Measurements from ENCODE around the gene DDX41. TPM values are rescaled to one million over a fixed set of nuclear protein-coding genes. Genes with fewer than 3 reads are reported as not detected.

The DDX41 gene
- total and polyA plus RNA-seq, 8 donors: 24.3 to 88.1 (median 42.7) TPM

DNA sequence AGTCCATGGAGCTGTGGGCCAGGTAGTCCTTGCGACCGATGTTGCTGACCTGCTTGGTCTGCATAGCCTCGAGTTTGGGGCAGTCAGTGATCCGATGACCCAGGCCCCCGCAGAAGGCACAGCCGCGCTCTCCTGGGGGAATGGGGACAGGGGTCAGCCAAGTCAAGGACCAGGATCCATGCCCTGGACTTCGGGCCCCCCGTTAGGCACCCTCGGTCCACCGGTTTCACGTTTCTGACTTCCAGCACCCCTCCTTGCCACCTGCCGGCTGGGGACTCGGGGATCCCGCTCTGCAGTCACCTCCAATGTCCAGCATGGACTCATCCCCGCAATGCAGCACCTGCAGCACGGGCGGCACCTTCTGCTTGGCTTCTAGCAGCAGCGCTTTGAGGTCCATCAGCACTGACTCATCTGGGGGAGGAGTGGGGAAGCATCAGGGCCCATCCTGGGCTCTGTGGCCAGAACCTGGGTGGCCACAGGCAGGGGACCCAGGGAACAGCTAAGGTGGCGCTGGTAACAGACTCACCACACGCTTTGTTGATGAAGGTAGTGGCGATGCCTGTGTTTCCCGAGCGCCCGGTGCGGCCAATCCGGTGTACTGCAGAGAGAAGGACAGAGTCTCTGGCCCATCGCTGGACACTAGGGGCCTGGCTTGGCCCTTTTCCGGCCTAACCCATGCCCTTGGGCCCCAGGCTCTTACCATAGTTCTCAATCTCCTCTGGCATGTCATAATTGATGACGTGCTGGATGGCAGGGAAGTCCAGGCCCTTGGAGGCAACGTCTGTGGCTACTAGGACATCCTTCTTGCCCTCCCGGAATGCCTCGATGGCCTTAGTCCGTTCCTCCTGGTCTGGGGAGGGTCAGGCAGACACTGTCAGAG is 4.7 kb downstream of the DDX41 start:
- WGBS, 2 donors: 91 to 93% methylated on average over 34 of the region's 34 CpGs
- peak in 1 of 6 donors; percentile 66 for DNase-seq
- TF ChIP-seq, protein P1, sequence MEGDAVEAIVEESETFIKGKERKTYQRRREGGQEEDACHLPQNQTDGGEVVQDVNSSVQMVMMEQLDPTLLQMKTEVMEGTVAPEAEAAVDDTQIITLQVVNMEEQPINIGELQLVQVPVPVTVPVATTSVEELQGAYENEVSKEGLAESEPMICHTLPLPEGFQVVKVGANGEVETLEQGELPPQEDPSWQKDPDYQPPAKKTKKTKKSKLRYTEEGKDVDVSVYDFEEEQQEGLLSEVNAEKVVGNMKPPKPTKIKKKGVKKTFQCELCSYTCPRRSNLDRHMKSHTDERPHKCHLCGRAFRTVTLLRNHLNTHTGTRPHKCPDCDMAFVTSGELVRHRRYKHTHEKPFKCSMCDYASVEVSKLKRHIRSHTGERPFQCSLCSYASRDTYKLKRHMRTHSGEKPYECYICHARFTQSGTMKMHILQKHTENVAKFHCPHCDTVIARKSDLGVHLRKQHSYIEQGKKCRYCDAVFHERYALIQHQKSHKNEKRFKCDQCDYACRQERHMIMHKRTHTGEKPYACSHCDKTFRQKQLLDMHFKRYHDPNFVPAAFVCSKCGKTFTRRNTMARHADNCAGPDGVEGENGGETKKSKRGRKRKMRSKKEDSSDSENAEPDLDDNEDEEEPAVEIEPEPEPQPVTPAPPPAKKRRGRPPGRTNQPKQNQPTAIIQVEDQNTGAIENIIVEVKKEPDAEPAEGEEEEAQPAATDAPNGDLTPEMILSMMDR (IDR thresholded peaks at IDR 0.05): no peak
- peaks cover 0 to 11% (median 4%) of the 10 kb centered on the region in 3 donors for H3K4me1 ChIP-seq
- no peak overlapping the region for H3K27ac ChIP-seq
- no peaks in the 10 kb centered on the region for H3K27me3 ChIP-seq
- H3K9me3 ChIP-seq: no peaks in the 10 kb centered on the region
- intact Hi-C loops (cut with DNase I): loop anchor here in 1 of 3 donors (5.0 kb wide), 1 partner anchor 115 kb away; no protein-coding TSS in a partner anchor
- H3K36me3 ChIP-seq: peaks cover 0 to 20% (median 16%) of the 10 kb centered on the region in 3 donors
- H3K4me3 ChIP-seq: no peak overlapping the region
- FAIRE-seq: no peak
- ATAC-seq: no peak

DNA sequence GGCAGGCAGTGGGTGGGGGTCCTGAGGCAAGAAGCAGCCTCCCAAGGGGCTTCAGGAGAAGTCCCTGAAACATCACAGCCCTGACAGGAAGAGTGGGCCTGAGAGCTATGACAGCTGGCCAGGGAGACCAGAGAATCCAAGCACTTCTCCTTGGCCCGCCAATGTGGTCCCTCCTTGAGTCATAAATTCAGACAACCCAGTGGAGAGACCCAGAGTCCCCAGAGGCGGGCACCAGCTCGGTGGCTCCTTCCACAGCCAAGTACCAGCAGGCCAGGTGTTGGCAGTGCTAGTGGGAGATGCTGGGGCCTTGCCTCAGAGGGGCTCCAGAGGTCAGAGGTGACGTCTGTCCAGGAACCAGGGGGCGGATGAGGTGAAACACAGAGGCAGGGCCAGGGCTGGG is 5.6 kb downstream of the DDX41 start:
- Histone ChIP-seq H3K27me3 (no peaks in the 10 kb centered on the region), H3K4me3 (no peak overlapping the region), H3K4me1 (peaks cover 0 to 11% (median 4%) of the 10 kb centered on the region in 3 donors), H3K36me3 (peaks cover 0 to 20% (median 16%) of the 10 kb centered on the region in 3 donors), H3K27ac (peak overlapping the region in 2 of 4 donors; percentile 52 to 54), H3K9me3 (no peaks in the 10 kb centered on the region)
- FAIRE-seq (no peak), ATAC-seq (no peak), DNase-seq (peak in 1 of 6 donors; percentile 55)
- intact Hi-C loops (cut with DNase I): loop anchor here in 1 of 3 donors (5.0 kb wide), 1 partner anchor 114 kb away; no protein-coding TSS in a partner anchor
- TF ChIP-seq, protein P1 (IDR thresholded peaks at IDR 0.05): no peak
- 90 to 92% methylated on average over 5 of the region's 5 CpGs for WGBS, 2 donors

DNA sequence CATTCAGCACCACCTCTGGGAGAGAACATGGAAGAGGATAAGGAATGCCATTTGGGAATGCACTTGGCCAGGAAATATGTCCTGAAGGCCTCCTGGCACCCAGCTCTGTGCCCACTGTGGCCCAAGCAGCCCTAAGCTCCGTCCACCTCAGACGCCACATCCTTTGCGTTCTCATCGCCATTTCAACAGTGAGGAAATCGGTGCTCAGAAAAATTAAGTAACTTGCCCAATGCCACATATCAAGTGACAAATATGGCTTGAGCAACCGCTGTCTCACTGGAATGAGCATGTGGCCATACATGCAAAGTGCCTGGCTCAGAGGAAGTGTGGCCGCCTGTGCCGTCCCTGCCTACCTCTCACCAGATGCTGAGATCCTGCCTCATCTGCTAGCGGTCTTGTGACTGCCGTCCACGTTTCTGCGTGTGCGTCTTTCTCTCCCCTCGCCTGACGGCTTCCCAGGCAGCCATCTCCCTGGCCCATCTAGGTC is 6.2 kb downstream of the DDX41 start:
- peaks cover 0 to 5% (median 0%) of the 10 kb centered on the region in 3 donors for H3K4me1 ChIP-seq
- DNase-seq (peak in 1 of 6 donors; percentile 38), ATAC-seq (peak in 2 of 4 donors; percentile 13 to 31), FAIRE-seq (no peak)
- TF ChIP-seq, protein P1 (IDR thresholded peaks at IDR 0.05): no peak
- peaks cover 0 to 20% (median 16%) of the 10 kb centered on the region in 3 donors for H3K36me3 ChIP-seq
- intact Hi-C loops (cut with DNase I): loop anchor here in 1 of 3 donors (5.0 kb wide), 1 partner anchor 113 kb away; no protein-coding TSS in a partner anchor
- no peaks in the 10 kb centered on the region for H3K9me3 ChIP-seq
- WGBS, 2 donors: 89% methylated on average over 15 of the region's 15 CpGs
- H3K4me3 ChIP-seq: no peak overlapping the region
- H3K27ac ChIP-seq: peak overlapping the region in 2 of 4 donors; percentile 40 to 52
- no peaks in the 10 kb centered on the region for H3K27me3 ChIP-seq

DNA sequence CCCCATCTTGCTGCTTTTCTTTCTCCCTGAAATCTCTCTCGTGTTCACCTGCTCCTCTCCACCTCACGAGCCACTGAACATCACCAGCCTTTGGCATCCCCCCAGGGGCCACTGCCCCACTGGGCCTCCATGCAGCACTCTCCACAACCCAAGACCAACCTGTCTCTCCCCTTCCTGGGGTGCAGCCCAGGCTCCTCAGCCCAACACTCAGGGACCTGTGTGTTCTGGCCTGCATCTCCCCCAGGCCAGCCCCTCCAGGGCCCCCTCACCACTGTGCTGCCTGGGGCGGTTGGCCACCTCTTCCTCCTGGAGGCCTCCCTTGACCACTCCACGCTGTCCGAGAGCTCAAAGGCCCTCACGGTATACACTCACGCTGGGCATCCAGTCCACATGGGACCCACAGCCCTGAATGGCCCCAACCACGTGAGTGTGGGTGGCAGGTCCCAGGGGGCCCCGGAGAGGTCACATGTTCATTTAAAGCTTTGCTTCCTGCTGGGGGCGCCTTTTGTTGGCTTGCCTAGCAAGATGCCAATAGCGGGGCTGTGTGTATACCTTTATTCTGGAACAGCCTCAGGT is 6.7 kb downstream of the DDX41 start:
- 72 to 73% methylated on average over 11 of the region's 11 CpGs for WGBS, 2 donors
- FAIRE-seq: no peak
- peaks cover 0 to 20% (median 16%) of the 10 kb centered on the region in 3 donors for H3K36me3 ChIP-seq
- TF ChIP-seq, protein P1 (IDR thresholded peaks at IDR 0.05): no peak
- peak overlapping the region in 1 of 4 donors; percentile 40 for H3K4me3 ChIP-seq
- intact Hi-C loops (cut with DNase I): loop anchor here in 1 of 3 donors (5.0 kb wide), 1 partner anchor 113 kb away; no protein-coding TSS in a partner anchor
- H3K4me1 ChIP-seq: peaks cover 0 to under 1% (median 0%) of the 10 kb centered on the region in 3 donors
- peak in 2 of 4 donors; percentile 3 to 20 for ATAC-seq
- no peaks in the 10 kb centered on the region for H3K9me3 ChIP-seq
- peak overlapping the region in 2 of 4 donors; percentile 25 to 40 for H3K27ac ChIP-seq
- no peaks in the 10 kb centered on the region for H3K27me3 ChIP-seq
- DNase-seq: peak in 1 of 6 donors; percentile 54

Measured in pancreas (tissue), 10 donors.